ENCODE measurements around the gene GRK3. TPM values are rescaled to one million over a fixed set of nuclear protein-coding genes. Genes with fewer than 3 reads are reported as not detected.

Gene GRK3
- total RNA-seq, 2 donors from 2014 or later: 19.4 to 21.0 TPM

- H3K36me3 ChIP-seq (ENCODE audit: control insufficient read depth, insufficient read depth, low read length): no peaks in the 10 kb centered on the region
- peaks cover 13% of the 10 kb centered on the region for H3K9me3 ChIP-seq (ENCODE audit: control insufficient read depth, low read length)
- no peaks in the 10 kb centered on the region for H3K4me1 ChIP-seq (ENCODE audit: control insufficient read depth, insufficient read depth, low read length)
- H3K4me3 ChIP-seq (ENCODE audit: low read length): no peak overlapping the region
- H3K27me3 ChIP-seq (ENCODE audit: control insufficient read depth, insufficient read depth, low read length, poor library complexity, severe bottlenecking): no peaks in the 10 kb centered on the region
- no peak overlapping the region for H3K9ac ChIP-seq (ENCODE audit: extremely low read depth, low read length, poor library complexity, severe bottlenecking)
- H3K27ac ChIP-seq (ENCODE audit: low read depth, low read length): no peak overlapping the region
- no peaks in the 10 kb centered on the region for H3K4me1 Mint-ChIP-seq
- H3K36me3 Mint-ChIP-seq (ENCODE audit: low read depth): peaks cover 15% of the 10 kb centered on the region
- peaks cover 10% of the 10 kb centered on the region for H3K9me3 Mint-ChIP-seq
- TF ChIP-seq CTCF (conservative IDR thresholded peaks at IDR 0.05): no peak
- no peak overlapping the region for H3K27ac Mint-ChIP-seq
- WGBS, 2 experiments (ENCODE audit: insufficient coverage in 1 of 2, insufficient read length in 1 of 2): 83 to 89% methylated on average over 1 to 2 of the region's 2 CpGs
- no peak for DNase-seq
- no peak overlapping the region for H3K4me3 Mint-ChIP-seq
- no peaks in the 10 kb centered on the region for H3K27me3 Mint-ChIP-seq (ENCODE audit: insufficient read depth)
Observed at GRCh38 chr22:25637032-25637431, 72.6 kb downstream of the GRK3 start.

- no peaks in the 10 kb centered on the region for H3K27me3 Mint-ChIP-seq (ENCODE audit: insufficient read depth)
- Histone ChIP-seq H3K9ac (ENCODE audit: extremely low read depth, low read length, poor library complexity, severe bottlenecking) (no peak overlapping the region), H3K4me1 (ENCODE audit: control insufficient read depth, insufficient read depth, low read length) (no peaks in the 10 kb centered on the region), H3K36me3 (ENCODE audit: control insufficient read depth, insufficient read depth, low read length) (no peaks in the 10 kb centered on the region), H3K27me3 (ENCODE audit: control insufficient read depth, insufficient read depth, low read length, poor library complexity, severe bottlenecking) (no peaks in the 10 kb centered on the region), H3K27ac (ENCODE audit: low read depth, low read length) (no peak overlapping the region), H3K9me3 (ENCODE audit: control insufficient read depth, low read length) (peaks cover 13% of the 10 kb centered on the region), H3K4me3 (ENCODE audit: low read length) (no peak overlapping the region)
- H3K36me3 Mint-ChIP-seq (ENCODE audit: low read depth): peaks cover 15% of the 10 kb centered on the region
- DNase-seq: no peak
- H3K9me3 Mint-ChIP-seq: peaks cover 10% of the 10 kb centered on the region
- H3K4me3 Mint-ChIP-seq: no peak overlapping the region
- no peak overlapping the region for H3K27ac Mint-ChIP-seq
- TF ChIP-seq CTCF (conservative IDR thresholded peaks at IDR 0.05): no peak
- WGBS, 2 experiments (ENCODE audit: insufficient coverage in 1 of 2, insufficient read length in 1 of 2): 97 to 100% methylated on average over 4 of the region's 4 CpGs
- no peaks in the 10 kb centered on the region for H3K4me1 Mint-ChIP-seq
Observed at GRCh38 chr22:25637672-25638071, 73.2 kb downstream of the GRK3 start.

- H3K27me3 ChIP-seq (ENCODE audit: control insufficient read depth, insufficient read depth, low read length, poor library complexity, severe bottlenecking): no peaks in the 10 kb centered on the region
- no peak for DNase-seq
- Mint-ChIP-seq H3K9me3 (peaks cover 10% of the 10 kb centered on the region), H3K27ac (no peak overlapping the region), H3K4me1 (peaks cover 8% of the 10 kb centered on the region), H3K4me3 (no peak overlapping the region), H3K36me3 (ENCODE audit: low read depth) (peaks cover 15% of the 10 kb centered on the region), H3K27me3 (ENCODE audit: insufficient read depth) (no peaks in the 10 kb centered on the region)
- no peaks in the 10 kb centered on the region for H3K36me3 ChIP-seq (ENCODE audit: control insufficient read depth, insufficient read depth, low read length)
- H3K27ac ChIP-seq (ENCODE audit: low read depth, low read length): no peak overlapping the region
- H3K9ac ChIP-seq (ENCODE audit: extremely low read depth, low read length, poor library complexity, severe bottlenecking): no peak overlapping the region
- H3K9me3 ChIP-seq (ENCODE audit: control insufficient read depth, low read length): peaks cover 13% of the 10 kb centered on the region
- H3K4me1 ChIP-seq (ENCODE audit: control insufficient read depth, insufficient read depth, low read length): no peaks in the 10 kb centered on the region
- H3K4me3 ChIP-seq (ENCODE audit: low read length): no peak overlapping the region
- no peak for TF ChIP-seq CTCF (conservative IDR thresholded peaks at IDR 0.05)
- WGBS, 2 experiments (ENCODE audit: insufficient coverage in 1 of 2, insufficient read length in 1 of 2): 93% methylated on average over 1 of the region's 1 CpG; no CpG with 5 or more reads in 1 of the 2 experiments
Observed at GRCh38 chr22:25638638-25639037, 74.2 kb downstream of the GRK3 start.

Measured in endodermal cell (in vitro differentiated cells).